GM20000 (cell line): ENCODE data around the gene NPC1.
A peak's percentile ranks its signal among the peaks of the same experiment; 100 is the strongest.

Experiments
- DNase-seq: peaks from one replicate; pipeline ENCODE4 v3.0.0; 2012; ENCODE audit warnings: low spot score
- CTCF ChIP-seq: IDR thresholded peaks from 2 replicates; pipeline ENCODE4 v1.5.1; 2012; ENCODE audit warnings: mild to moderate bottlenecking, control low read depth; ENCODE audit errors: extremely low read depth, missing control alignments

NPC1 gene

GRCh38 chr18:23586249-23587196 is at the start of gene NPC1:
TSS of gene NPC1 (minus strand) at chr18:23586506. CDS start at chr18:23586343, 163 bp downstream.
- DNase-seq: peak; percentile 96
- peak; percentile 84 for TF ChIP-seq CTCF

- TF ChIP-seq CTCF: no peak
- DNase-seq: no peak
These were observed 49.7 kb upstream of the NPC1 start for GRCh38 chr18:23636071-23636399.

DNA sequence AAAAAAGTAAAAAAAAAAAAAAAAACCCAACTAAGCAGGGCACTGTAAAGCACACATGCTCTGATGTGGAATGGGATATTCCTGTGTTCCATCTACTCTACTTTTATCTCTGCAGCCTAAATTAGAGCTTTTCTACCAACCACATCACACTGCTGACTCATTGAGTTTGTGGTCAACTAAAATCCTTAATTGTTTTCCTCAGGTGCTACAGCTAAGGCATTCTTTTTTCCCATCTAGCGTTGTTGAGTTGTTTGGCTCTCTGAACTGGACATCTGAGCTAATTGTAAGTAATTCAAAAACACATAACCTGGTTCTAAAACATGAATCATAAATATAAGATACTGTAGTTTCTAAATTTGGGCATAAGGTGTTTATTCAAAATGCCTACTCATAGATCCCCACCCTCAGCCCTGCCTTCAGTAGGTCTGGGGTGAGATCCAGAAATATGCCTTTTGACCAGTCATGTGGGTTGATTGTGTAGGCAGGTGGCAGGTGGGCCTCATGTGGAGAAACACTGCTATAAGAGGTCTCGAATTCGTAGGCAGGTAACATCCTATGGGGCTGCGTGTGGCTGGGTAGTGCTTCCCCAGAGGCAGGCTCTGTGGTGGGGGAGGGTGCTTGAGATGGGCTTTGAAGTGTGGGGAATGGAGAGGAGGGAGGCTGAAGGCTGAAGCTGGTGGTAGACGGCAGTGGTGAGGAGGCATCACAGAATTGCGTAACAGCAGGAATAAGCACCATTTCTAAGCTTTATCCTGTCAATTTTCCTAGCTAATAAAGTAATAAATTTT is 49.2 kb upstream of the NPC1 start:
- DNase-seq: no peak
- TF ChIP-seq CTCF: no peak

DNA sequence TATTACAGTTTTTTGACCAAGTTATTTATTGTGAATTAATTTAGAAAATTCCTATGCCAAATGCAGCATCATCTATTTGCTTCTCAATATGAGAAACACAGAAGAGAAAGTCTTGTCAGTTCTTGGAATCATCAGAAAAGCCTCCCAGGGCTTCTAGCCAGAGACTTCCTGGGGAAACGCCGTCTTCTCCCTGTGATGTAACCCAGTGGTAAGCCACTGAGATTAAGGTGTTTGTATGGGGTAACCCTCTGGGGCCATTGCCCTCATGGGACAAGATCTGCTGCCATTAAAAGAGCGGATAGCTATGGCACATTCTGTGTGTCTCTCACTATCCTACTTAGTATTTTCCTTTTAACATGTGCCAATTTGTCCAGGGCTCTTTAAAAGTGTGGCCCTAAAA is 48.4 kb upstream of the NPC1 start:
- no peak for DNase-seq
- no peak for TF ChIP-seq CTCF

GRCh38 chr18:23632615-23633014 is 46.3 kb upstream of the NPC1 start:
- no peak for DNase-seq
- TF ChIP-seq CTCF: no peak

DNA sequence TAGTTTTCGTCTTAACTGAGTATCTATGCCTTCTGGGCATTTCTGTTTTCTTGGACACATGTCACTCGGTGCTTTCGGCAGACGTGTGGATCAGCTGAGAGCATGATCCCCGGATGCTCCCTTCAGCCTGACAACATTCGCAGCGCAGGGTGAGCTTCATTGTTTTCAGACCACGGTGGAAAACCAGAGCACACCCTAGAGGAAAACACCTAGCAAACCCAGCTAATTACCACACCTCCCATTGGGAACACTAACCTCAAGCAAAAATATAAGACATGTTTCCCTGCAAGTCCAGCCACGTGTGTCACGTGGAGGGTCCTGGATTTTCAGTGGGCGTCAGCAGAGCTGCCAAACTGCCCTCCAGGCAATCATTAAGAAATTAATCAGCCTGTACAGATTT is 45.4 kb upstream of the NPC1 start:
- TF ChIP-seq CTCF: no peak
- DNase-seq: no peak

DNA sequence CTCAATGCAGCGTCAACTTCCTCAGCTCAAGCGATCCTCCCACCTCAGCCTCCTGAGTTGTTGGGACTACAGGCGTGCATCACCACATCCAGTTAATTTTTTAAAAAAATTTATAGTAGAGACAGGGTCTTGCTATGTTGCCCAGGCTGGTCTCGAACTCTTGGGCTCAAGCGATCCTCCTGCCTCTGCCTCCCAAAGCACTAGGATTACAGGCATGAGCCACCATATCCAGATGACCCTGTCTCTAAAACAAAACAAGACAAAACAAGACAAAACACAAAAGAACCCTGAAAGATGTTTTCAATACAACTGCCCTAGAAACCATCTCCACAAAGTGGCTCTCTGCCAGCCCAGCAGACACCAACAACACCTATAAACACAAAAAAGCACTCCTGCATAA is 45.0 kb upstream of the NPC1 start:
- no peak for TF ChIP-seq CTCF
- no peak for DNase-seq
